LoVo (cell line): ENCODE data around the gene RARG.
A peak's percentile ranks its signal among the peaks of the same experiment; 100 is the strongest.

Source experiments
- DNase-seq: peaks from one replicate; pipeline ENCODE4 v3.0.0-alpha.2; 2016; ENCODE audit warnings: low spot score

The RARG gene

DNA sequence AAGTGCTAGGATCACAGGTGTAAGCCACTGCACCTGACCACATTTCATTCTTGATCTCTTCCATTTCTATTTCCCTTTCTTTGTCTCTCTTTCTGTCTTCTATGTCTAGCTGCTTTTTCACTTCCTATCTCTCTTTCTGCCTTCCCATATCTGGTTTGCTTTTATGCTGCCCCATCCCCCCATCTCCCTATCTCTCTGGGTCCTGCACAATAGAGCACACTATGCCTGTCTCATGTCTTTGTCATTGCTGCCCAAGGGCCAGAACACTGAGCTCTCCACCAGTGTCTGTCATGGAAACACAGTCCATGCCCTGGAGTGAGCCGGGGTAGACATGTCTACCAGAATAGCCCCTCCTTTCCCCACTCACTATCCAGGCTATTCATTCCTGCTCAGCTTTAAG lies 12.3 kb upstream of the RARG start:
- DNase-seq: no peak

DNA sequence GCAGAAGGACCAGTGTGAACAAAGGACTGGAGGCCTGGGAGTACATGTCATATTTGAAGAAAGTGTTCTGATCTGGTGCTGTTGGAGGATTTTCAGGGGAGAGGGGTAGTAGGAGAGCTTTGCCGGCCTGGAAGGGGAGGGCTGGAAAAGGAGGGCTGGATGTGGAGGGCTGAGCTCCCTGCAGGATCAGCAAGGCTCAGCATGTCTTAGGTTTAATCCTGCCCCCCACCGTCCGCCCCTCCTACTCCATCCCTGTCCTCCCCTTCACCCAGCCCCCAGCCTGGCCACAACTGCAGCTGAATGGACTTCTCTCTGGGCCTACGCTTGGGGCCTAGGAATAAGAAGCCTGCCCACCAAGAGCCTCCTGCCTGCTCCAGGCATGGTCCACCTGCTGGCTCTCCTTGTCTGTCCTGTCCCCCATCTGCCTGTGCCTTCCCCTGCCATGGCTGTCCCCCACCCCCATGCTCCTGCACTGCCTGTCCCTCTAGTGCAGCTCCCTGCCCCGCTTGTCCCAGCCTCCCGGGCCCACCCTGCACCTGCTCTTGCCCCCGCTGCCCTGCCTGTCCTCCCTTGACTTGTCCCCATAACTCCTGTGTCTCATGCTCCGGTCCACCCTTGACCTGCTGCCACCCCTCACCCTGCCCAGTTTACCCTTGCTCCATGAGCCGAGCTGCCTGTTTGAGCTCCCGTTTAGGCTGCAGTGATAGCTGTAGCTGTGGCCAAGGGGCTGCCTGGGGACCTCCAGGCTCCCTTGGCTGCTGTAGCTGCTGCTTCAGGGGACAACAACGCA lies 9.8 kb upstream of the RARG start:
- no peak for DNase-seq

DNA sequence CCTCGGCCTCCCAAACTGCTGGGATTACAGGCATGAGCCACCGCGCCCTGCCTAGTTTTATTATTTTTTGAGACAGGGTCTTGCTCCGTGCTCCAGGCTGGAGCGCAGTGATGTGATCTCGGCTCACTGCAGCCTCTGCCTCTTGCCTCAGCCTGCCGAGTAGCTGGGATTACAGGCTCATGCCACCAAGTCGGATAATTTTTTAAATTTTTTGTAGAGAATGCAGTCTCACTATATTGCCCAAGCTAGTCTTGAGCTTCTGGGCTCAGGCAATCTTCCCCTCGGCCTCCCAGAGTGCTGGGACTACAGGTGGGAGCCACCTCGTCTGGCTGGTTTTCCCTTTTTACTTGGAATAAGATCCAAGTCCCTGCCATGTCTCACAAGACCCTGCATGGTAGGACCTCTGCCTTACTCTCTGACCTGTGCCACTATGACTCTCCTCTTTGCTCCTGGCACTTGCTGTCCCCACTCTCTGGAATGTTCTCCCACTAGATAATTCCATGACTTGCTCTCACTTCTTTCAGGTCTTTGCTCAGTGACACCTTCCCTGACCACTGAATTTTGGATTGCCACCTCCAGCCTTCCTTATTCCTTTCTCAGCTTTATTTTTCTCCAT lies 7.7 kb upstream of the RARG start:
- DNase-seq: no peak

DNA sequence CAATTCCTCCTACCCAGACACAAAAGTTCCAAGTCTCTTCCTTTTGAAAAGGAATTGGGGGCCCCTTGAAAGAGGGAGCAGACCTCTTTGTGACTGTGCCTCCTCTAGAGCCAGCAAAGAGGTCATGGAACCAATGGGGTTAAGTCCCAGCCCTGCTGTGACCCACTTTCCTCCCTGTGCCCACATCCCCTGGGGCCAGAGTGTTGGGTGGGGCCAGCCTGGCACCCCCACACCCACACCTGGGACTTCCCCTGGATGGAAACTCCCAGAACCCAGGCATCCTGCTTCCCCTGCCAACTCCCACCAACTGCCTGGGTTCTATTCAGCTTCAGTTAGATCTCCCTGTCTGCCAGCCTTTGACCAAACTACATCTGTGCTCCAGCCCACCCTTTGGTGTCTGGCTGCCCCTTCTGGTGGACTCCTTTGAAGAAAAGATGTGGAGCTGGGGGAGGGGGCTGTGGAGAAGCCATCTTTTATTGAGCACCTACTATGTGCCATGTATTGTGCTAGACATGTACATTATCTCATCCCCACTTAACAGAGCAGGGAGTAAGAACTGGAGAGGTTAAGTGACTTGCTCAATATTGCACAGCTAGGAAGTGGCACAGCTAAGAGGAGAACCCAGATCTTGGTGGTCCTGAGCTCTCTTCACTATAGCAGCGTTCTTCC lies 4.6 kb upstream of the RARG start:
- DNase-seq: no peak

DNA sequence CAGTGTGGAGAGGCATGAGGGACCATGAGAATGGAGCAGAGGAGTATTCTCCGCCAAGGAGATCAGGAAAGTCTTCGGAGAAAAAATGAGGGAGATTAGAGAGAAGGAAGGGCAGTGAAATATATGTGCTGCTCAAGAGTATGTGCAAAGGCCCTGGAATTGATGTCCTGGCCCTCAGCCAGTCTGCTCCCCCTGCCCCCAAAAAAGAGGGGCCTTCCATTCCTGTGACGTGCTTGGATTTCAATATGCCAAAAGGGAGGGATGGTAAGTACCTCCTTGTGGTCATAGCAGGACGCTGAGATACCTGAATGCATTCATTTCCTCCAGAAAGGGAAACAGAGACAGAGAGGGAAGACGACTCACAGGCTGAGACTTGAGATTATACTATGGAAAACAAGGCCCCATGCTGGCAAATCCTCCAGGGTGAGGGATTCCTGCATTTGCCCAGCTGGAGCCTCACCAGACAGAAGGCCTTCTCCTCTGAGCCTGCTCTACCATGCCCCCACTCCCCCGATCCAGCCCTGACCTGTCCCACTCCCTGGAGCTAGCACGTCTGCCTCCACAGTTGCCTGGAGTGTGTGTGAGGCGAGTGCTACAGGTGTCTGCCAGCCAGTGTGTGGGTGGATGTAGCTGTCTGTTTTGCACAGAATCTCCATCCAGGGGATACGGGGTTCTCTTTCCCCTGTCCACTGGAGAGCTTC lies 3.9 kb upstream of the RARG start:
- no peak for DNase-seq

DNA sequence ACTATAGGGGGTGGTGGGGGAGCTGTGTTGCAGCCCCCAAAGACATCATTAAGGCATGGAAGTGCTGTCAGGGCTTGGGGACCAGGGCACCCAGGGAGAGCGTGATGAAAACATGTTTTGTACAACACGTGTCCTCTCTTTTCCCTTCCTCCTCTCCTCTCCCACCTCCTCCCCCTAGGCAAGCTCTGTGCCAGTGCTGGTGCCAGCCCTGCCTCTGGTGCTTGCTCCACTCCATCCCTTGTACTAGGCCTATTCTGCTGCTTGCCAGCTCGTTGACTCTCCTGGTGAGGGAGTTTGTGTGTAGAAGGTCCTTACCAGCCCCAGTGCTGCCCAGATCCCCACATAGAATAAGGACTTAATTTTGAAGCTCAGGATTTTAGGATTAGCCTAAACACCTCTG lies 3.2 kb upstream of the RARG start:
- no peak for DNase-seq

DNA sequence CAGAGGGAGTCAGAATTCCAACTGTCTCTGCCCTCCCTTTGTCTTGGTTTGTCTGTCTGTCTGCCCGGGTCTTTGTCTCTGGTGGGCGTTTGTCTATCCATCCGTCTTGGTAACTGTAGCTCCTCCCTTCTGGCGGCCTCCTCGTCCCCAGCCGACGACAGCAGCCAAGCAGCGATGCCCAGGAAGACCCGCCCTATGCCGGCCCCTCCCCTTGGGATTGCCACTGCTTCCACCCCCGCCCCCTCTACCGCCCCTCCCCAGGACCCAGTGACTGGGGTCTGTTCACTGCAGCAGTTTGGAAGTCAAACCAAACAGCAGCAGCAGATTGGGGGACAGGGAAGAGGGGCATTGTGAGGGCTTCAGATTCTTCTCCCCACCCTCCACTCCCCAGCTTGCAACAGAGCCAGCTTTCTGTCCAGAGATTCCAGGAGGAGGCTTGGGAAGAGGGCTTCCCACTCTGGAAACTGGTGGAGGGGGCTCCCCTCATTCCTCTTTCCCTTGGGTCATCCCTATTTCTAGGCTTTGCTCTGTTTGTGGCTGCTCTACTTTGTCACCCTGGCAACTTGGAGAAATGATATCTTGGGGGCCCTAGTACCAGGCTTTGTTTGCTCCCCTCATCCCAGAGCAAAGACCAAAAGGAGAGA lies 2.4 kb upstream of the RARG start:
- DNase-seq: no peak

DNA sequence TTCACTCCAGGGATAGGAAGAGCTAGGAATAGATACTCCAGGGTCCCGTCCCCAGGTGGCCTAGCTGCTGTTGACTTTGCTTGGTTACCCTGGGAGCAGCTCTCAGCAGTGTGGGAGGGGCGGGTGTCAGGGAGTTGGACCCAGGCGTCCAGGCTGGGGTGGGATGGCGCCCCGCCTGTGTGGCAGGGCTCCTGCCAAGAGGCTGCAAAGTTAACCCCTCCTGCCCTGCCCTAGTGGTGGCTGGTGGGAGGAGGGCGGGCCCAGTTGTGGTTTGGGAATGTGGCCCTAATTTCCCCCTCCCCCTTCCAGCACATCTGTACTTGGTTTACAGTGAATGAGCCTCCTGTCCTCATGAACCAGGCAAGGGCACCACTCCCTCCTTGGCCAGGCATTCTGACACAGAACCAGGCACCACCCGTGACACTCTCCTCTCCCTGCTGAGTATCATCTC lies 1.7 kb upstream of the RARG start:
- no peak for DNase-seq

DNA sequence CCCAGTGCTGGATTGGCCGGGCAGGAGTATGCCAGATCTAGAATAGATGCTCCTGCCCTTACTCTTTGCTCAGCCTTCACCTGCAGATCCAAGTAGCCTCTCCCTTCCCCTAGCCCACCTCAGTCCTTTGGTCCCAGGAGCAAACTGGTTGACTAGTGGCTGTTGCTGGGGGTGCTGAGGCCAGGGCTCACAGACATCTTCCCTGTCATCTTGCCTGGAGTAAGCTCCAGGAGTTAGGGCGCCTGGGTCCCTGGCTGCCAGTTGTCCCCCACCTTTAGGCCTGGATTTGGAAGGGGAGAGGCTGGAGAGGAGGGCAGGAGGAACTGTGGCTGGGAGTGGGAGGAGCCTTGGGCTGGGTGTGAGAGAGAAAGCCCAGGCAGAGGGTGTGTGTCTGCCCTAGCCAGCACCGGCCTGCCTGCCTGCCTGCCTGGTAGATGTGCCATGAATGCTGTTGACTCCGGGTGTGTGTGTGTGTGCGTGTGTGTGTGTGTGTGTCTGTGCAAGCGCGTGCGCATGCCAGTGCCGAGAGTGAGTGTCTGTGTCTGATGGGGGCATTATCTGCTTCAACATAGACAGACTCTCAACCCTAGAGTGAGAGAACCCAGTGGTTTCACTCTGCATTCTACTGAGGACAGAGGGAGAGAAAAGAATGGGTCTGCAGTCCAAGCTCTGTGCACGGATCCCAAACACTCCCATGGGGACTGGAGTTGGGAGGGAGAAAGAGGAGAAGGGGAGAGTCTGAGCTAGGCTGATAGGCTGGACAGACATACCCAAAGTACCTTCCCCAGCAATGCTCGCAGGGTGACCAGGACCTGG lies 845 bp upstream of the RARG start:
- peak; percentile 35 for DNase-seq

DNA sequence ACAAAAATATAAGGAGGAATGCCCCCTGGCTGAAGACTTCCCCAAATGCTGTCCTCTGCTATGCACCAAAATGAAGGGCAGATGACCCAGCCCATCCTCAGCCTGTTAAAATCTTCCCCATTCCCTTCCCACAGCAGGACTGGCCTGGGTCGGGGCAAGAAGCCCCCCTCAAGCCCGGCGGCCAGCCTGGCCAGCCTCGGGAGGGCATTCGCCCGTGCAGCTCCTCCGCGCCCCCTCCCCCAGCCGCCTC lies 413 bp downstream of the RARG start:
- no peak for DNase-seq

DNA sequence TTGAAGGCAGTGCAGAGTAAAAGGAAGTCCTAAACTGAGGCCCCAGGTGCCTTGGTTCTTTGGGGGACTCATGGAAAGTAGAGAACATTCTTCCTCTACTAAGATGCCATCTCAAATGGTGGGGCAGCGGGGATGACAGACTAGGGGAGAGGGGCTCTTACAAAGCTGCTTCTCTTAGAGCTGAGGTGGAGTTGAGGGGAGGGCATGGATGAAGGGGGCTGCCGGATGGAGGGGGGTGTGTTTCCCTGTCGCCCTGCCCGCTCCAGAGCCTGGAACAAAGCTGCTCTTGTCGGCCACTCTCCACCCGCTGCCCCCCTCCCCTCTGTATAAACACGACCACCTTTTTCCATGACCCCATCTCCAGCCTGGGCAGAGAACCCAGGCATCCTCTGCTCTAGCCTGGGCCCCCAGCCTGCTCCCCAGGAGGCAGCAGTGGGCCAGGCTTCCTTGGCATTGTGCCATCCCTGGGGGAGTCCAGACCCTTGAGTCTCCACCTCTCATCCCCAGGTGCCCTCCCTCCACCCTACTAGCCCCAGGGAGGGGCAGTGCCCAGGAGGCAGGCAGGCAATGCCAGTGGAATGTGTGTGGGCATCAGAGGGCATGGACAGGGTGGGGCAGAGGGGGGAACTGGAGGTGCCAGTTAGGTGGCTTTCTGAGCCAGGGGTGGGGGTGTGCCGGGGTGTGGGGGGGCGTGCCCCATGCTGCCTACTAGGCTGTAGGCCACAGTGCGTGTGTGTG lies 1.7 kb downstream of the RARG start:
- DNase-seq: peak; percentile 27

DNA sequence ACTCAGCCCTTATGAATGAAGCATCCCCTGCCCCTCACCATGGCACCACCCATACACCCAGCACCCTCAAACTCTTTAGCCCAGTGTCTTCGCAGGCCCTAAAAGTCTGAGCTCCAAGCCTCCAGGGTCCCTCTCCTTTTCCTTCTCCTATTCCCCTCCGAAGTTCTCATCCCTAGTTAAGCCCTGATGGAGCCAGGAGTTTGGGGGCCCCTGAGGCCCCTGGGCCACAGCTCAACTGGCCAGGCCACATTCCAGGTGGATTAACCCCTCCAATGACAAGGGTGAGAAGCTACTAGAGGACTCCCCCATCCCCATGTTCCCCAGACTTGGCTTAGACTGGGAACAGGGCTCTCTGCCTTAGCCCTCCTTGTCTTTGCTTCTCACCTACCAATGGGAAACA lies 2.6 kb downstream of the RARG start:
- DNase-seq: no peak

DNA sequence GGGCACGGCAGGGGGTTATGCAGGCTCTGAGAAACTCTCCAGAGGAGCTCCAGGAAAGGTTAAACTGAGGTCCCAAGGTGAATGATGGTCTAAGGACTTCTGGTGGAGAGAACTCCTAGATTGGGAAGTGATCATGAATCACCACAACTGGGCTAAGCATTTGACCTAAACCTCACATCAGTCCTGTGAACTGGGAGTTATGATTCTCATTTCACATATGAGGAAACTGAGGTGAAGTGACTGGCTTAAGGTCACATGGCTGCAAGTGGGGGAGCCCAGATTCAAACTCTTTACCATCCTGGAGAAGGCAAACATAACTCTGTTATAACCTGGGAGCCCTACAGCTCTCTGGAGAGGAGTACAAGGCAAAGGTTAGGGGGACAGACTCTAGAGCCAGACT lies 4.2 kb downstream of the RARG start:
- no peak for DNase-seq

DNA sequence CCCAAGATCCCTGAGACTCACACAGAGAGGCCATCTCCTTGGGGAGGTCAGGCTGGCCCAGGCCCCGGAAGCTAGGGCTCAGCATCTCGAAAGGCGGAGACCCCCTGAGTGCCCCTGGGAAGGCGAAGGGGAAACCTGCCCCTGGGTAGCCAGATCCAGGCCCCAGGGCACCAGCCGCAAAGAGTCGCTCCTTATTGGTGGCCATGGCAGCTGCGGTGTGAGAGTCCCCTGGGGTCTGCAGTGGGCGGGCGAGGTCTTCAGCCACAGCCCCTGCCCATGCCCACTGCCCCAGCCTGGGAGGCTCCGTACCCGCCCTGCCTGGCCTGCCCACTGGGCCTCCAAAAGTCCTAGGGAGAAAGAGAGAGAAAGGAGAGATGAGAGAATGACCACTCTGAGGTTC lies 4.7 kb downstream of the RARG start:
- DNase-seq: no peak

DNA sequence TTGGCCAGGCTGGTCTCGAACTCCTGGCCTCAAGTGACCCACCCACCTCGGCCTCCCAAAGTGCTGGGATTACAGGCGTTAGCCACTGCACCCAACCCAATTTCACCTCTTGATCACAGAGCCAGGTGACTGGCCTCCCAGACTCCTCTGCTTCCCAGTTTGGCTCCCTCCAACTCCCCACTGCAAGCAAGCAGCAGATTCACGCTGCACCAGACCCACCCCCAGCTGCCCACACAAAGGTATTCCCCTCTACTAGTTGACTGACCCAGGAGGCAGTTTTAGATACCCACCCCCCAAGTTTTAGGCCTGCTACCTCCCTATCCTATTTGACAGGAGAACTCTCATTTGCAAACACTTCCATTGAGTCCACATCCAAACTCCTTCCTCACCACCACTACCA lies 5.2 kb downstream of the RARG start:
- DNase-seq: no peak

DNA sequence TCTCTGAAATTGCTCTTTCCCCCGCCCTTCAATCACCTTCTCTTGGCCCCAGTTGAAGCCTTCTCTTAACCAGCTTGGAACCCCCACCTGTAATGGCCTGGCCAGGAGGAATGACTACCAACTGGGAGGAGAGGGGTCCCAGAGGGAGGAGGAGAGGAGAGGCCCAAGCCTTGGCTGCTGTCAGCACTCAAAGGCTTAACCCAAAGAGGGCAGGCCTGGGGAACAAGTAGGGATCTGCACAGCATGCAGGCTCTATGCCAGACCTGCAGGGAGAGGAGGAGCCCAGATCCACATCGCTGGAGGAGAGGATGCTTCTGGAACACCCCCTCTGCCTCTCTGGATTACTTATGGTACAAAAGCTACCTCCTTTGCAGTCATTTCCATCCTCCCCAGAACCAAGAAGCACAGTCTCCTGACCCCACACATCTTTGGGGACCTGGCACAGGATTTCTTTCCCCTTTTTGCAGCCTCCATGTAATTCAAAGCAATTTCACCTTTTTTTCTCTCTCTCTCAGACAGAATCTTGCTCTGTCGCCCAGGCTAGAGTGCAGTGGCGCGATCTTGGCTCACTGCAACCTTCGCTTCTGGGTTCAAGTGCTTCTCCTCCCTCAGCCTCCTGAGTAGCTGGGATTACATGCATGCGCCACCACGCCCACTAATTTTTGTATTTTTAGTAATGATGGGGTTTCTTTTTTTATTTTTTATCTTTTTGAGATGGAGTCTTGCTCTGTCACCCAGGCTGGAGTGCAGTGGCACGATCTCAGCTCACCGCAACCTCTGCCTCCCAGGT lies 6.2 kb downstream of the RARG start:
- DNase-seq: no peak

DNA sequence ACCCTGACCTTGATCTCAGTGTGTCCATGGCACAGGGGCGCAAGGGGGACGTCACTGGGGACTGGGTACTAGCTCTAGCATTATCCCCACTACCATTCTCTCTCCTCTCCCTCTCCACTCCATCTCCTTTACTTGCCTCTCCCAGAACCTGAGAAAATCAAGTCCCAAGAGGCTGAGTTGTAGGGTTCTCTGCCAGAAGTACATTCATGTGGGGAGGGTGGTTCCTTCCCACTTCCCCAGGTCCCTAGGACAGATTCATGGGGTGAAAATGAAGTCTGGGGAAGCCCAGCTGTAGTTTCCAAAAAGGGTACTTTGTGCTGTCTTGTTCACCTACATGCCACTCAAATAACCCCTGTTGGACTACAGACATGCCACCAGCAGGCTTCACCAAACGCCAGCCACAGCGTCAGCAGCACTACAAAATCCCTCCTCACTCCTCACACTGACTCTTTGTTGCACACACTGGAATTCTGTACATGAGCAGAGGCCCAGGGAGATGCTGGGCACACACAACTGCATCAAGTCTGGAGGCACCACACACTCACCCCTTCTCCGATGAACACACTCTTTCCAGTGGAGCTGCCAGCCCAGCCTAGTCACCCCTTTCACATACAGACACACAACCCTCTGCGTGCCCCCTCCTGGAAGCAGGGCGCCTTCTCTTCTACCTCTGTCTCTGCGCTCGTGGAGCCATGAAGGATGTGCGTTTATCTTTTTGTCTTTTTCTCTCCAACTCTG lies 6.9 kb downstream of the RARG start:
- DNase-seq: no peak

DNA sequence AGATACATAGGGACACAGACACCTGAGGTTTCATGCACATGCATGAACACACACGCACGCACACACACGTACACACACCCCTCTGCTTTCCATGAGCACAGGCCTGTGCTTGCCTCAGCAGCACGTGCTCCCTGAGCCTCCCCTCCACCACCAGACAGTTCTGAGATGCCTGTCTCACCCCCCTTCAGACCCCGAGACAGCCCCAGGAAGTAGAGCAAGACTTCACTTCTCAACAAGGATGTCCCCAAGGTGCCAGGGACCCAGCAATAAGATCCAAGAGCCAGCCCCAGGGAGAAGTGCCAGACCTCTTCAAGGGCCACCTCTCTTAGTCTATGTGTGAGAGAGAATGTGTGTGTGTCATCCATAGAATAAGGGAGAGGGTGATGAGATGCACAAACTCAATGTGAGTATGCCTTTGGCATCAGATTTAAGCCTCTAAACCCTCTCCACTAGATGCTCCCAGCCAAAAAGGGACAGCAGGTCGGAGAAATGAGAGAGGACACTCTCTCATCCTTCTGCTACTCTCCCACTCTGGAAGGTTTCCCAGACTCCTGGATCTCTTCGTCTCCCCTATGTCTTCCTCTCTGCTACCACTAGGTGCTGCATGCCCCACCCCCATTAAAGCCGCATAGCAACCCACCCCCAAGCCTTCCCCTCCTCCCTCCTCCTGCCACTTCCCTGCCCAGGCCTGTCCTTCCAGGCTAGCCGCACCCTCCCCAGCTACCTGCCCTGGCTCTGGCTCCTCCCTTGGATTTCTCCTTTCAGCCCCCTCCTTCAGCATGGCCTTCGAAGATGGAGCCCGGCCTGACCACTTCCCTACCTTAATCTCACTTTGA lies 7.7 kb downstream of the RARG start:
- DNase-seq: no peak
